ENCODE results near the gene SELP. TPM values are rescaled to one million over a fixed set of nuclear protein-coding genes. Genes with fewer than 3 reads are reported as not detected.

Gene SELP
- polyA plus RNA-seq, 3 donors = 0.84 to 1.4 (median 0.85) TPM

DNA sequence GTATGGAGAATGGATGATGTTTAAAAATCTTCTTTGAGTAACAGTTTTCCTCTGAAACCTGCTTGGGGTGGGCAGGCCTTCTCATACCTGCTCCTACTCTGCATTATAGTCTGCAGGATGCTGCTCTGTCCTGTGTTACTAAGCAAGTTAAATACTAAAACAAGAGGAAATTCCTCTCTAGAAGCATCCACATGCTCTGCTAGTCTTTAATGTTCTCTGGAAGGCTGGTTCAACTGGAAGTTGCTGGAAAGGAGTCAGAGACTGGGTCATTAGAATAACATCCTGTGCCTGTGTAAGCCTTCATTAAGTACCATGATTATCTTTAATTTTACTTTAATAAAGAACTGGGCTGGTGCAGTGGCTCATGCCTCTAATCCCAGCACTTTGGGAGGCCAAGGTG lies 5.8 kb downstream of the SELP start:
- no peaks in the 10 kb centered on the region for H3K36me3 Mint-ChIP-seq
- H3K27ac Mint-ChIP-seq = no peak overlapping the region
- DNase-seq = no peak
- no peak overlapping the region for H3K4me3 ChIP-seq (replicated peaks in 1 of 3; ENCODE audit: low read depth in 2 of 3, low read length in 3 of 3)
- peaks cover 31 to 33% of the 10 kb centered on the region in 2 donors for H3K4me1 ChIP-seq (ENCODE audit: control insufficient read depth in 1 of 2, insufficient read depth in 2 of 2, low read length in 2 of 2)
- peaks cover 0 to 7% (median 2%) of the 10 kb centered on the region in 3 donors for H3K27me3 Mint-ChIP-seq (ENCODE audit: low read depth in 3 of 3)
- intact Hi-C loops (cut with micrococcal nuclease) = no loop called here
- no peaks in the 10 kb centered on the region for H3K79me2 ChIP-seq (ENCODE audit: insufficient read depth, low read length)
- H4K20me1 ChIP-seq (ENCODE audit: insufficient read depth, low read length) = no peaks in the 10 kb centered on the region
- no peak overlapping the region for H3K27ac ChIP-seq (ENCODE audit: low read depth in 1 of 2, low read length in 2 of 2)
- no peaks in the 10 kb centered on the region for H3K27me3 ChIP-seq (ENCODE audit: control insufficient read depth in 2 of 2, insufficient read depth in 2 of 2, low read length in 2 of 2)
- no peaks in the 10 kb centered on the region for H3K9me3 ChIP-seq (replicated peaks in 1 of 2; ENCODE audit: control insufficient read depth in 1 of 2, insufficient read depth in 1 of 2, low read length in 2 of 2)
- H3K9ac ChIP-seq (ENCODE audit: insufficient read depth, low read length, poor library complexity, severe bottlenecking) = no peak overlapping the region
- no peak overlapping the region for H3K4me3 Mint-ChIP-seq
- no peak overlapping the region for H2AFZ ChIP-seq (ENCODE audit: insufficient read depth, low read depth, low read length, poor library complexity, severe bottlenecking)
- H3K36me3 ChIP-seq (replicated peaks in 1 of 2; ENCODE audit: control insufficient read depth in 1 of 2, insufficient read depth in 2 of 2, low read length in 2 of 2) = no peaks in the 10 kb centered on the region
- peaks cover 37% of the 10 kb centered on the region for H3K4me1 Mint-ChIP-seq
- H3K9me3 Mint-ChIP-seq = peaks cover 0 to 2% (median 0%) of the 10 kb centered on the region in 7 donors
- H3K4me2 ChIP-seq (replicated peaks; ENCODE audit: extremely low read depth, low read length, poor library complexity, severe bottlenecking) = no peak overlapping the region
- TF ChIP-seq, protein P1, sequence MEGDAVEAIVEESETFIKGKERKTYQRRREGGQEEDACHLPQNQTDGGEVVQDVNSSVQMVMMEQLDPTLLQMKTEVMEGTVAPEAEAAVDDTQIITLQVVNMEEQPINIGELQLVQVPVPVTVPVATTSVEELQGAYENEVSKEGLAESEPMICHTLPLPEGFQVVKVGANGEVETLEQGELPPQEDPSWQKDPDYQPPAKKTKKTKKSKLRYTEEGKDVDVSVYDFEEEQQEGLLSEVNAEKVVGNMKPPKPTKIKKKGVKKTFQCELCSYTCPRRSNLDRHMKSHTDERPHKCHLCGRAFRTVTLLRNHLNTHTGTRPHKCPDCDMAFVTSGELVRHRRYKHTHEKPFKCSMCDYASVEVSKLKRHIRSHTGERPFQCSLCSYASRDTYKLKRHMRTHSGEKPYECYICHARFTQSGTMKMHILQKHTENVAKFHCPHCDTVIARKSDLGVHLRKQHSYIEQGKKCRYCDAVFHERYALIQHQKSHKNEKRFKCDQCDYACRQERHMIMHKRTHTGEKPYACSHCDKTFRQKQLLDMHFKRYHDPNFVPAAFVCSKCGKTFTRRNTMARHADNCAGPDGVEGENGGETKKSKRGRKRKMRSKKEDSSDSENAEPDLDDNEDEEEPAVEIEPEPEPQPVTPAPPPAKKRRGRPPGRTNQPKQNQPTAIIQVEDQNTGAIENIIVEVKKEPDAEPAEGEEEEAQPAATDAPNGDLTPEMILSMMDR (IDR thresholded peaks at IDR 0.05) = no peak

DNA sequence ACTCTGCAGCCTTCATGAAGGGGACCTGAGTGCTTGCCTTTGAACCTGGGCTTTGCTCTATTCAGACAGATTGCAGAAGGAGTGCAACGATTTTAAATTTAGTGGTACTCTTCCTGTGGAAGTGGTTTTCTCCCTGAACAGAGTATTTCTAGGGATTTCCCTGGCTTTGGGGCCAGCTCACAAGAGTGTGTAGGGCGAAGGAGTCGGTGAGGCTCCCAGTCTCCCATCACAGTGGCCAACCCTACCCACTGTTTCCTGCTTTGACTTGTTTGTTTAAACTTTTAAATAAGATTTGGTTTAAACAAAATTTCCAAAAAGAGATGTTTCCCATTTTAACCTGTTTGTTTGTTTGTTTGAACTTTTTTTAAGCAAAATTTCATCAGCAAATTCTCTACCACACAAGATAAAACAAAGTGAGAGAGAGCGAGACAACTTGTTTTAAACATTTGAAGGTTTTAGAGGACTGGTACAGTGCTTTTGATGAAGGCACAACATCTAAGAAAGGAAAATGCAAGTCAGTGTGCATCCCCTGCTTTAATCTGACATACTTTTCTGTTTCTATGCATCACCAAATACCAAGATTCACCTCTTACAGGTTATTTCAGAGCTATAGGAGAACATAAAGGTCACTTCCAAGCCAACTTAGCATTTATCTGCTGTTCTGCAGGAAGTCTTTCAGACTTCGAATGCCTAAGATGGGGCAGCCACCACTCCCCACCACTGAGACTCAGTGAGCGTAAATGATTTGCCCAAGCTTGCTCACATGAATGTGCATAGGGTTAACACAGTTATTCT lies 6.6 kb downstream of the SELP start:
- Histone ChIP-seq H3K27me3 (ENCODE audit: control insufficient read depth in 2 of 2, insufficient read depth in 2 of 2, low read length in 2 of 2) (no peaks in the 10 kb centered on the region), H3K4me2 (replicated peaks; ENCODE audit: extremely low read depth, low read length, poor library complexity, severe bottlenecking) (no peak overlapping the region), H2AFZ (ENCODE audit: insufficient read depth, low read depth, low read length, poor library complexity, severe bottlenecking) (no peak overlapping the region), H4K20me1 (ENCODE audit: insufficient read depth, low read length) (no peaks in the 10 kb centered on the region), H3K9me3 (replicated peaks in 1 of 2; ENCODE audit: control insufficient read depth in 1 of 2, insufficient read depth in 1 of 2, low read length in 2 of 2) (no peaks in the 10 kb centered on the region), H3K4me1 (ENCODE audit: control insufficient read depth in 1 of 2, insufficient read depth in 2 of 2, low read length in 2 of 2) (peaks cover 25% of the 10 kb centered on the region in 2 donors), H3K79me2 (ENCODE audit: insufficient read depth, low read length) (no peaks in the 10 kb centered on the region), H3K27ac (ENCODE audit: low read depth in 1 of 2, low read length in 2 of 2) (no peak overlapping the region), H3K4me3 (replicated peaks in 1 of 3; ENCODE audit: low read depth in 2 of 3, low read length in 3 of 3) (no peak overlapping the region), H3K9ac (ENCODE audit: insufficient read depth, low read length, poor library complexity, severe bottlenecking) (no peak overlapping the region), H3K36me3 (replicated peaks in 1 of 2; ENCODE audit: control insufficient read depth in 1 of 2, insufficient read depth in 2 of 2, low read length in 2 of 2) (no peaks in the 10 kb centered on the region)
- H3K4me3 Mint-ChIP-seq = no peak overlapping the region
- TF ChIP-seq, protein P1 (IDR thresholded peaks at IDR 0.05) = no peak
- intact Hi-C loops (cut with micrococcal nuclease) = no loop called here
- peaks cover 29% of the 10 kb centered on the region for H3K4me1 Mint-ChIP-seq
- H3K27me3 Mint-ChIP-seq (ENCODE audit: low read depth in 3 of 3) = peaks cover 0 to 7% (median 2%) of the 10 kb centered on the region in 3 donors
- H3K9me3 Mint-ChIP-seq = peaks cover 0 to 2% (median 0%) of the 10 kb centered on the region in 7 donors
- H3K36me3 Mint-ChIP-seq = no peaks in the 10 kb centered on the region
- no peak for DNase-seq
- H3K27ac Mint-ChIP-seq = no peak overlapping the region
- 80% methylated on average over 1 of the region's 6 CpGs for WGBS (ENCODE audit: insufficient coverage)

Measured in CD14-positive monocyte (primary cell).